Stimulated activated CD4-positive, alpha-beta T cell treated with anti-CD3 and anti-CD28 coated beads, Interleukin-15, amount 100 ng/mL, for 48 hours (primary cell): ENCODE results near the gene ATOH8.

Experiments used
- DNase-seq, 2 donors: peaks; one replicate each; pipeline ENCODE4 v3.0.0-alpha.2; 2020; ENCODE audit warnings: low read depth in 2 of 2

Gene ATOH8

DNA sequence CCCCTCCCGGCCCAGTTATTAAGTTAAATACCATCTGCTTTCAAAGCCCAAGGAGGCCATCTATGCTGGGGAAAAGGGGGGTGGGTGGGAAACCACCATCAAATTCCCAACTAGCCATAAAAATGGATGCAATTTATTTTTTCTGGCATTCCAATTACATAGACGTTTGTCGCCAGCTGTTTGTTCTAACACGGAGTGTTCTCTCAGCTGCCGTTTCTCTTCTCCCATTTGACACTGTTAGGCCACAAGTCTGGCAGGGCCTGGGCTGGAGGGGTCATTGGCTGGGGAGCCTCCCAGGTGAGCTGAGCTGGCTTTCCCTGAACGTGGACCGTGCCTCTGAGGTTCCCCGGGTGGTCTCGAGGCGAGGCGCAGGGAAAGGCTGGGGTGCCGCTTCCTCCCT, 16.6 kb downstream of the ATOH8 start:
- DNase-seq: no peak

GRCh38 chr2:85770786-85771409, 17.1 kb downstream of the ATOH8 start:
- DNase-seq: no peak

GRCh38 chr2:85771486-85771885, 17.7 kb downstream of the ATOH8 start:
- no peak for DNase-seq

DNA sequence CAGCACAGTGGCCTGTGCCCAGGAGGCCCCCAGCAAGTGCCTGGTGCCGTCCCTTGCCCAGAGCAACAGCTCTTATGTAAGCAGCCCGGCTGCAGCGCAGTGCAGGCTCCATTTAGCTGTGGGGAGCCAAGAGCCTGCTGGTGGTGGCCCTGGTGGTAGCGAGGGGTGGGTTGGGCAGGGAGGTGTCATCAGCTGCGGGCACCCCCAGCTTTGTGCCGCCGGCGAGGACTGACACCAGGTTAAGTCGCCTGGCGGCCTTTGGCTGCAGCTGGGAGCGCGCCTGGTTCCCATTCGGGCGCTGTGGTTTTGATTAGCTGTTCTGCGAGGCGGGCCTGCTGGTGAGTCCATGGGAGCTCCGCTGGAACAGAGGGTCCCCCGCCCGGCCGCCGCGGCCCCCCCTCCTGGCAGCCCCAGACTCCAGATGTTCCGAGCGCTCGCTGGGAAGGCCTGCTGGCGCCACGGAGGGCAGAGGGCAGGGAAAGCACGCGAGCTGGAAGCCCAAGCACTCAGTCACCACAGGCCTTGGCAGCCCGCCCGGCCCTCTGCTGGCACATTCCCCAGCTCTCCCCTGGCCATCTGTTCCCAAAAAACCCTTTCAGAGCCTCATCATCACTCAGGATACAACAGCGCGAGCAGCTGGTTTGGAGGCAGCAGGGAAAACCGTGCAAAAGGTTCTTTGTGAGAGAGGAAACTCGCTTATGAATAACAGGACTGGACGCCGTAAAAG, 18.4 kb downstream of the ATOH8 start:
- DNase-seq: no peak

GRCh38 chr2:85772841-85773491, 19.2 kb downstream of the ATOH8 start:
- no peak for DNase-seq

DNA sequence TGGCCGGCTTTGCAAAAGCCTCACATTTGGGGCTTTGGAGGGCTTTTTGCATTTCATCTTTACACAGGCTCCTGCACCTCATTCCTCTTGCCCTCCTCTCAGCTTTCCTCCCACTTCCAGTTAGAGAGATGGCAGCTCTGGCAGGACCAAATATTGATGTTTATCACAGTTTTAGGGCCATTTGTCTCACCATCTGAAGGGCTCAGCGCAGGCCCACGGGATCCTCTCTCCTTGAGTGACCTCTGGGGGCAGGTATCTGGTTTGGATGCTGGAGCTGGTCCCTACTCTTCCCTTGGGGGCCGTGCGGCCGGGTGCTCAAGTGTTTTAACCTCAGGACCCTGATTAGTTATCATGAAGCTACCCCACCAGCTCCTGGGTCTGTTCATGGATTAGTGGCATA, 19.9 kb downstream of the ATOH8 start:
- no peak for DNase-seq

- DNase-seq: no peak
Measured at GRCh38 chr2:85774126-85774978, 20.6 kb downstream of the ATOH8 start.

- DNase-seq: no peak
Measured at GRCh38 chr2:85775406-85776381, 21.9 kb downstream of the ATOH8 start.

GRCh38 chr2:85776672-85777071, 22.9 kb downstream of the ATOH8 start:
- no peak for DNase-seq

DNA sequence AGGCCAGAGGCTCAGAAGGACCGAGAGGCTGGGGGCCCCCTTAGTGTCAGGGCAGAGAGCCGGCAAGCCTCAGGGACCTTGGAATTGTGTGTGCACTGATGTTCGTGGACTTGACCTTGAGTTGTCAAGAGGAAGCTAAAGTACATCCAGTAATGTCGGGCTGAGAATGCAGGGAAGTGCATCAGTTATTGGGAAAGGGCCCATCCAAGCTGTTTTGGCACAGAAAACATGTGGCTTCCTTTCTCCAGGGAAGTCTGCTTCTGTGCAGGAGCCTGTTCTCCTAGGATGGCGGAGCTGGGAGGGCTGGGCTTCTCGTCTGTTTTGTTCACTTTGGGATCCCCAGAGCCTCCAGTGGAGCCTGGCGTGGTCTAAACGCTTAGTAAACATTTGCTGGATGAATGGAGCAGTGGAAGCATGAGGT, 23.7 kb downstream of the ATOH8 start:
- DNase-seq: no peak

DNA sequence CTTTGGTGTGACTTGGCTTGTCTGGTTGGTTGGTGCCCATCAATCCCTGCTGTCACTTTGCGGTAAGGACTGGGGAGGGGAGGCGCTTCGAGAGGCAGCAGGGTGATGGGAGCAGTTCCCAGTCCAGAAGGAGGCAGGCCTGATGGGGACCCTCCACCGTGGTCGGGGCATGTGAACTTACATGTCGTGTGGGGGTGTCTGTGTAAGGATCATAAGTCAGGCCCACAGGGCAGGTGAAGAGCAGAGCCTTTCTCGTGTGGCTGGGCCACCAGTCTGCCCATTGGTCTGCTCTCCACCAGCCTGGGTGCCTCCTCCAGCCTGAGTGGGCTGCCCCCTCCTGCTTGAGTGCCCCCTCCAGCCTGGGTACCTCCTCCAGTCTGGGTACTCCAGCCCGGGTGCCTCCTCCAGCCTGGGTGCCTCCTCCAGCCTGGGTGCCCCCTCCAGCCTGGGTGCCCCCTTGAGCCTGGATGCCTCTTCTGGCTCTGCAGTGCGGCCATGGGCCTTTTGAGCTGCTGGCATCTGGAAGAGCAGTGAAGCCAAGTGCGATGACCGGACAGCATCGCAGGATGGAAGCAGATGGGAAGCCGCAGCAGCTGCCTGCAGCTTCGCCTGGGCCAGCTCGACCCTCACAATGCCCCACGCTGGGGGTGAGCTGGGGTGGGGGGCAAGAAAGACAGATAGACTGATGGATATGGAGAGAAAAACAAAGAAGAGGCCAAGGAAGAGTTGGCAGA, 25.0 kb downstream of the ATOH8 start:
- DNase-seq: no peak

DNA sequence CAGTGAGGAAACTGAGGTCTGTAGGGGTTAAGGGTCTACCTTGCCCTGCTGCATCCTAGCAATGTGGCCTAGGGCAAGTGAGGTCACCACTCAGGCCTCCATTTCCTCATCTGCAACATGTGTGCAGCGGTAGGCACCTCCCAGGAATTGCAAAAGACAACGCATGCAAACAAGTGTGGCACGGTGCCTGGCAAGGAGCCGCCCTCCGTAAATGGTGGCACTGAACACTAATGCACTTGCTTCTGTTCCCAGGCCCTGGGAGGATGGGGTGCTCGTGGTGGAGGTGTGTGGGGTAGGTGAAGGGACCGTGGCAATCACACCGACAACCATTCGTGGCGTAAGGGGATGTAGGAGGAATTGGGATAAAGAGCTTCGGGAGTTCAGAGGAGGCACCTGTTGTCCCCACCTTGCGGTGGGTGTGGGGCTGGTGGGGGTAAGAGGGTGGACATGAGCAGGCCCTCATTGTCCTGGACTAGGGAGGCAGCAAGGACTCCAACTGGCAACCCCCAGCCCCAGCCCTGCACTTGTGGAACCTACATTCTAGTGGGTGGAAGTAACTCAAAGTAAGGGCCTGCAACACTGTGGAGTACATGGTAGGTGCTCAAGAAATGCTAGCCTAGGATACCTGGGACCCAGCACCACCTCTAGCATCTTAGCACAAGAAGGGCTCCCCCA, 26.0 kb downstream of the ATOH8 start:
- DNase-seq: no peak

- DNase-seq: no peak
Measured at GRCh38 chr2:85780316-85781012, 26.7 kb downstream of the ATOH8 start.

DNA sequence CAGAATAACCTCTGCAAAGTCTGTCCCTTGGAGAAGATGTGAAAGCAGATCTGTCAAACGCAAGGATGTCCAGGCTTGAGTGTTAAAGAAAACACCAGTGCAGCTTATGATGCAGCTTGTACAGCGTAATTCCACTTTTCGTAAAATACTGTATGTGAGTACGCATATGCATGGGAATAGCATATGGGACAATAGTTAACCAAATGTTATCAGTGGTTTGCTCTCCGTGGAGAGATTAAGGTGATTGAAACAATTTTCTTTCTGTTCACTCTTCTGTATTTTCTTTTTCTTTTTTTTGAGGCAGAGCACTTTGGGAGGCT, 27.2 kb downstream of the ATOH8 start:
- DNase-seq: no peak

GRCh38 chr2:85783796-85784195, 30.0 kb downstream of the ATOH8 start:
- DNase-seq: no peak

DNA sequence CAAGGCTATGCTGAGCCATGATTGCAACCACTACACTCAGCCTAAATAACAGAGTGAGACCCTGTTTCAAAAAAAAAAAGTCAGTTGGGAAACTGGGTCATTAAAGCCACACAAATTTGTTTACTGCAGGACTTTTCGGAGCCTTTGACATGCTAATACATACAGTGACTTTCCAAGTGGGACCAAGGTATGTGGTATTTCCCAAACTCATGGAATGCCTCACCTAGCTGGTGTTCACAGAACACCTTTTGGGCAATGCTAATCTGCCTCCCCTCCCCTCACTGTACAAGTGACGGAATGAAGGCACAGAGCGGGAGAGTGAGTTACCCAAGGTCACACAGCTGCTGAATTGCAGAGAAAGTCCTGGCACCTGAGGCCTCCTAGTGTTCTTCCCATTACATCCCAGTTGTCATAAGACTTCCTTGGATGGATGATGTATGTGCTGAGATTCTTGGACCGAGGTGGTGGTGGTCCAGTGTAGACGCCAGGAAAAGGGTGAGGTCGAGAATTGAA, 30.7 kb downstream of the ATOH8 start:
- no peak for DNase-seq

DNA sequence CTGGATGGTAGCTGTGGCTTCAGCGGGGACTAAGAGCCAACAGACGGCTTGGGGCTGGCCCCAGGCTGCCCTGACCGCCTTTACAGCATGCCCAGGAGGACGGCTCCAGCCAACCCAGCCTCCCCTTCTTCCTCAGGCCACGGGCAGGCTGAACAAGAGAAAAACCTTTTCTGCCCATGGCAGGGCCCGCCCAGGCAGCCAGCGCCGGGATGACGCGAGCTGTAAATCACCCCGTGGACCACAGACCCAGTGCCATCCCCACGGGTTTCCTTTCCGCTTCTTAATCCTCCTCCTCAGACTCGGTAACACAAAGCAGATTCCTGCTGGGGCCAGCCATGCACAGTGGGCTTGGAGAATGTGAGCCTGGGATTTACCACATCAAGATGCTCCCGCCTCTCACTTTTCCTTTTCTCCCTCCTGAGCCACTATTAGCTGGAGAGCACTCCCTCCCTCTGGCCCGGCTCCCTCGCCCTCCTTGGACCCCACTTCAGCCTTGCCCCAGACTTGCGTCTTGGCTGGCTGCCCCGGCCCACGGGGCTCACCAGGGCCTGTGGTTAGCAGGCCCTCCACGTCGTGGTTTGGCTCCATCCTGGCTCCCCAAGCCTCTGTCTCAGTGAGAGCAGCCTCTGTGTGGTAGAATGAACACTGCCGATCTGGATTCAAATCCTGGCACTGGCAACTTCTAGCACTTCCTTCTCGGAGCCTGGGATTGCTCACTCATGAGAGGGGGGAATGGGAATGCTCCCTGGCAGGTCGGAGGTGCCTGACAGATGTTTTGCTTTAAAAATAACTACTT, 31.4 kb downstream of the ATOH8 start:
- DNase-seq: no peak

GRCh38 chr2:85785871-85786270, 32.1 kb downstream of the ATOH8 start:
- no peak for DNase-seq
